Measurements from ENCODE around the gene EVX2. TPM values are rescaled to one million over a fixed set of nuclear protein-coding genes. Genes with fewer than 3 reads are reported as not detected.

Gene EVX2
- total and polyA plus RNA-seq, 8 donors, result not detected

DNA sequence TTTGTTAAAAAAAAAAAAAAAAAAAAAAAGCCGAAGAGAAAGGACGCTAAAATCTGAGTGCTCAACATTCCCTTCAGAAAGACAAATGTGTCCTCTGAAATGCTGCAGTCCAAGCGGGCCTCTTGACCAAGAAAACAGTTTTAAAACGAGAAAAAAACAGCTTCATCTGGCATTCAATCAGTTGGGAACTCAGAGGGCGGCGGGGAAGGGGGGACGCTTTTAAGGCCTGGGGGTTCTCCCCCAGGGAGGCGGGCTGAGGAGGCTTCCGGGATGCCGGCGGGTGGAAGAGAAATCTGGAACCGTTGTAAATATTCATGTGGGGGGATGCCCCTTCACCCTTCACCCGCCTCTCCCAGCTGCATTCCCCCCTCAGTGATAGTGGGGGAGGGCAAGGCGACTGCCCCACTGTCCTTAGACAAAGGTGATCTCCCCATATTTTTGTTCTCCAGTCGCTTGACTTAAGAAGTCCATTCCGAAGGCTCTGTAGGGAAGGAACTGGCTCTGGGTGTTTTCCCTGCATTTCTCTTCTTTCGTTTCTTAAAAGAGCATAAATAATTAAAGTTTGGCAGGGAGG, 20.1 kb upstream of the EVX2 start:
- Histone ChIP-seq H3K27ac (no peak overlapping the region), H3K27me3 (peaks cover 98 to 100% of the 10 kb centered on the region in 2 donors), H3K4me1 (peaks cover 0 to 21% of the 10 kb centered on the region in 2 donors), H3K36me3 (no peaks in the 10 kb centered on the region), H3K4me3 (no peak overlapping the region), H3K9me3 (no peaks in the 10 kb centered on the region)
- ATAC-seq (no peak), DNase-seq (no peak)
- TF ChIP-seq, protein P1, sequence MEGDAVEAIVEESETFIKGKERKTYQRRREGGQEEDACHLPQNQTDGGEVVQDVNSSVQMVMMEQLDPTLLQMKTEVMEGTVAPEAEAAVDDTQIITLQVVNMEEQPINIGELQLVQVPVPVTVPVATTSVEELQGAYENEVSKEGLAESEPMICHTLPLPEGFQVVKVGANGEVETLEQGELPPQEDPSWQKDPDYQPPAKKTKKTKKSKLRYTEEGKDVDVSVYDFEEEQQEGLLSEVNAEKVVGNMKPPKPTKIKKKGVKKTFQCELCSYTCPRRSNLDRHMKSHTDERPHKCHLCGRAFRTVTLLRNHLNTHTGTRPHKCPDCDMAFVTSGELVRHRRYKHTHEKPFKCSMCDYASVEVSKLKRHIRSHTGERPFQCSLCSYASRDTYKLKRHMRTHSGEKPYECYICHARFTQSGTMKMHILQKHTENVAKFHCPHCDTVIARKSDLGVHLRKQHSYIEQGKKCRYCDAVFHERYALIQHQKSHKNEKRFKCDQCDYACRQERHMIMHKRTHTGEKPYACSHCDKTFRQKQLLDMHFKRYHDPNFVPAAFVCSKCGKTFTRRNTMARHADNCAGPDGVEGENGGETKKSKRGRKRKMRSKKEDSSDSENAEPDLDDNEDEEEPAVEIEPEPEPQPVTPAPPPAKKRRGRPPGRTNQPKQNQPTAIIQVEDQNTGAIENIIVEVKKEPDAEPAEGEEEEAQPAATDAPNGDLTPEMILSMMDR (IDR thresholded peaks at IDR 0.05), result no peak
- intact Hi-C loops (cut with DNase I), result no loop called here

DNA sequence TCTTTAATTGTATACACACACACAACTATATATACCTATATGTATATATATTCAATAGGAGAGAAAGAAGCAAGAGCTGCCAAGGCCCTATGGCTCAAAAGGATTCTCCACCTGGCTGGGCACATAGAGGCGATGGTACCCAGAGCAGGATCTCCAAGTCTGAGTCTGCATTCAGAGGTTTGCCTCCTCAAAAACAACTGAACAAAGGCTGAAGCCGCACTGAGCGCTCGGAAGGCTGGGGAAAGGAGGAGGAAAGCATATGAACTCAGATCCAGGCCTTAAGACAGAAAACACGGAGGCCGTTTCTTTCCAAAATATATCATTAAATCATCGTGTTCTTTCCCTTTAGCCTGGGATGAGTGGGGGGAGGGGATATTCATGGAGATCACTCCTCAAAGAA, 19.4 kb upstream of the EVX2 start:
- peaks cover 98 to 100% of the 10 kb centered on the region in 2 donors for H3K27me3 ChIP-seq
- H3K9me3 ChIP-seq, result no peaks in the 10 kb centered on the region
- H3K27ac ChIP-seq, result no peak overlapping the region
- intact Hi-C loops (cut with DNase I), result no loop called here
- peaks cover 0 to 21% of the 10 kb centered on the region in 2 donors for H3K4me1 ChIP-seq
- H3K36me3 ChIP-seq, result no peaks in the 10 kb centered on the region
- no peak for DNase-seq
- TF ChIP-seq, protein P1 (IDR thresholded peaks at IDR 0.05), result no peak
- no peak overlapping the region for H3K4me3 ChIP-seq
- no peak for ATAC-seq

DNA sequence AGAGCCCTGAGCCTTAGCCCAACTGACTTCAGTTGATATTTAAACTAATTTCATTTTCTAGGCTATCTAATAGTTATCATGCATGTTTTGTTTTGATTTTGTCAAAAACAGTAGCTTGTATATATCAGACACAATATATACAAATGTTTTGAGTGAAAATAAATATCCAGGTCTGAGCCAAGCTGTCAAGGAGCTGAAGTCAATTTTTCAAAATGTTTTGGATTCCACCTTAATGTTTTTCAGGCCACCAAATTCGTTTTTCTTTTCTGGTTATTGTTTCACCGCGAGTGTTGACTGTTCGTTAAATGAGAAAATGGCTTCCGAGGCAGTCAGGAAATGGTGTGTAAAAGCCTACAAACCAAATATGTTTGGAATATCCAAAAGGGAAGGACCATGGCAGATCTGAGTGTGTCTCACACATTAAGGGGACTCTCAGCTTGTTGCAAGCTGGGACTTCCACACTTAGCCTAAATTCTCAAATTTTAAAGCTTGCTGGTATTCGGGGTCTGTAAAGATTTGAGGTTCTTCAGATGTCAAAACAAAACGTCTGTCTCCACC, 18.6 kb upstream of the EVX2 start:
- Histone ChIP-seq H3K27ac (no peak overlapping the region), H3K36me3 (no peaks in the 10 kb centered on the region), H3K4me3 (no peak overlapping the region), H3K4me1 (peaks cover under 1 to 28% of the 10 kb centered on the region in 2 donors), H3K27me3 (peaks cover 99 to 100% of the 10 kb centered on the region in 2 donors), H3K9me3 (no peaks in the 10 kb centered on the region)
- no peak for ATAC-seq
- intact Hi-C loops (cut with DNase I), result no loop called here
- no peak for DNase-seq
- TF ChIP-seq, protein P1 (IDR thresholded peaks at IDR 0.05), result no peak

DNA sequence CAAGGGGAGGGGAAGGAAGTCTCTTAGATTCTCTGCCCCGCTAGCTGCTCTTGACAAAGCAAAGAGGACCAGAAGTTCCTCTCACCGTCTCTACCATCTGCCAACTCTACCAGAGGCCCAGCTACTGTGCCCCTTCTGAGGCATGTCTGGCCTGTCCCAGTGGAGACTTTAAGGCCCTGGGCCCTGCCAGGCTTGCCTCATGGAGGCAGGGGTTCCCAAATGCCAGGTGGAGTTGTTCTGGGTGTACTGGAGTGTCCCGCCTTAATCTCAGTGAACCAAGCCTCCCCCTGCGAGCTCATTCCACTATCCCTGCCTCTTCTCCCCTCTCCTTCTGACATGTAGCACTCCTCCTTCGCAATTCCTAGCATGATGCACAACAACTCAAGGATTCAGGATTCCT, 18.1 kb upstream of the EVX2 start:
- H3K4me3 ChIP-seq, result no peak overlapping the region
- no peak overlapping the region for H3K27ac ChIP-seq
- H3K27me3 ChIP-seq, result peaks cover 99 to 100% of the 10 kb centered on the region in 2 donors
- no peak for ATAC-seq
- DNase-seq, result no peak
- TF ChIP-seq, protein P1 (IDR thresholded peaks at IDR 0.05), result no peak
- H3K4me1 ChIP-seq, result peaks cover 3 to 29% of the 10 kb centered on the region in 2 donors
- intact Hi-C loops (cut with DNase I), result no loop called here
- H3K9me3 ChIP-seq, result no peaks in the 10 kb centered on the region
- H3K36me3 ChIP-seq, result no peaks in the 10 kb centered on the region

DNA sequence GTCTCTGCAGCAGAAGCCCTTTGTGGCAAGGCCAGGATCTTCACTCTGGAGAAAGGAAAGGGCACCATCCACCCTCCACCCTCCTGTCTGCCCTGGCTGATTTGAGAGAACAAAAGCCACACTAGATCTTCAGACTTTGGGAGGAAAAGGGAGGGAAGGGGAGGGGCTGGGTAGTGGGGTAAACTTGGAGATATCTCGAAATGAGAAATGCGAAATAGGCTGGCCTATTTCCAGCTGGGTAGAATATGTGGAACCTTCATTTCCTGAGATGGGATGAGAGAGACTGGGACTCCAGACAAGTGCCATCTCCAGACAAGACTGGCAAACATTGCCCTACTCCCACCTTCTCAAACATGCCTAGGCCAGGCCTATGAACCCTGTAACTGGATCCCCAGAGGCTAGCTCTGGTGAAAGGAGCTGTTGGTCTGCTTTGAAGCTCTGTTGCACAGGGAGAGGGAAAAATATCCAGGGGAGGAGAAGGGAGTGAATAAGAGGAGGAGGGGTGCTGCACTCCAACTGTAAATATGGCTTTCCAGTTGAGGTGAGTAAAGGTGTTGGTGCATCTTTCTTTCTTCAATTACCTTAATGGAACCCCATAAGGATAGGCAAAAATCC, 17.6 kb upstream of the EVX2 start:
- H3K27me3 ChIP-seq, result peaks cover 99 to 100% of the 10 kb centered on the region in 2 donors
- peaks cover 3 to 28% of the 10 kb centered on the region in 2 donors for H3K4me1 ChIP-seq
- no peak for DNase-seq
- no peak overlapping the region for H3K27ac ChIP-seq
- no peaks in the 10 kb centered on the region for H3K36me3 ChIP-seq
- no peak for ATAC-seq
- TF ChIP-seq, protein P1 (IDR thresholded peaks at IDR 0.05), result no peak
- H3K9me3 ChIP-seq, result no peaks in the 10 kb centered on the region
- H3K4me3 ChIP-seq, result no peak overlapping the region
- intact Hi-C loops (cut with DNase I), result no loop called here

All from left lung (tissue), 10 donors.